GM21360 (cell line): ENCODE data around the gene RPL5.
"Not testable (repeated sequence)": the region's sequence is repeated elsewhere in the genome, so short reads cannot be mapped to it uniquely, and the experiment has no call there.

ENCODE experiments used
- ATAC-seq: cut with Tn5 transposase; IDR thresholded peaks from one replicate; pipeline ENCODE4 v1.9.1; 2021; ENCODE audit warnings: mild to moderate bottlenecking, moderate library complexity; ENCODE audit not compliant: unreplicated experiment

The RPL5 gene

GRCh38 chr1:92831762-92832536, at the start of gene RPL5:
Gene RPL5 (plus strand): TSS chr1:92832040. CDS start chr1:92832115, 75 bp downstream.
- peak; percentile 91 for ATAC-seq

- not testable (repeated sequence) for ATAC-seq
Observed at GRCh38 chr1:92783550-92783949, 48.3 kb upstream of the RPL5 start.

DNA sequence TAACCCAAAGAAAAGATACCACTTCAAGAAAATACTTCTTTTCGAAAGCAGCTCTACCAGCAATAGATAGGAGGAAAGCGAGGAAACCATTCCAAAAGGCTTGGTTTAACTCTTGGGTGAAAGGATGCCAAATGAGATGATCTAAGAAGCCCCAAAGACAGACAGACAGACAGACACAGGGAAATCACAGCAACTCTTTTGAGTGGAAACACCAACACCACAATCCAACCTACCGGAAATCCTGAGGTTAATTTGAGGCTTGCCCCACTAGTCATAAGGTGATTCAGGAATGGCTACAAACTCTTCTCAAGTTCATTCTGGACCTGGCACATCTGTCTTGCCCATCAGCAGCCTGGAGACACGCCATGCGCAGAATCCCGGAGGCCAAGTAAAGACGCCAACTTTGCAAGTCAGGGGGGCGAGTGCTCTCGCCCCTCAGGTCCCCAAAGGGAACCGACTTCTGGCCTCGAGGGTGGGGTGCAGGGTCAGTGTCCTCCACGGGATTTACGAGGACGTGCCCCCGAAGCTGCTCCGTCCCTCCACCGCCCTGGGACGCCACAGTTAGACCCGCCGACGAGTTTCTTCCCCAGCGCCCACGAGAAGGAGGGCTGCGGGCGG, 47.7 kb upstream of the RPL5 start:
- ATAC-seq: no peak

DNA sequence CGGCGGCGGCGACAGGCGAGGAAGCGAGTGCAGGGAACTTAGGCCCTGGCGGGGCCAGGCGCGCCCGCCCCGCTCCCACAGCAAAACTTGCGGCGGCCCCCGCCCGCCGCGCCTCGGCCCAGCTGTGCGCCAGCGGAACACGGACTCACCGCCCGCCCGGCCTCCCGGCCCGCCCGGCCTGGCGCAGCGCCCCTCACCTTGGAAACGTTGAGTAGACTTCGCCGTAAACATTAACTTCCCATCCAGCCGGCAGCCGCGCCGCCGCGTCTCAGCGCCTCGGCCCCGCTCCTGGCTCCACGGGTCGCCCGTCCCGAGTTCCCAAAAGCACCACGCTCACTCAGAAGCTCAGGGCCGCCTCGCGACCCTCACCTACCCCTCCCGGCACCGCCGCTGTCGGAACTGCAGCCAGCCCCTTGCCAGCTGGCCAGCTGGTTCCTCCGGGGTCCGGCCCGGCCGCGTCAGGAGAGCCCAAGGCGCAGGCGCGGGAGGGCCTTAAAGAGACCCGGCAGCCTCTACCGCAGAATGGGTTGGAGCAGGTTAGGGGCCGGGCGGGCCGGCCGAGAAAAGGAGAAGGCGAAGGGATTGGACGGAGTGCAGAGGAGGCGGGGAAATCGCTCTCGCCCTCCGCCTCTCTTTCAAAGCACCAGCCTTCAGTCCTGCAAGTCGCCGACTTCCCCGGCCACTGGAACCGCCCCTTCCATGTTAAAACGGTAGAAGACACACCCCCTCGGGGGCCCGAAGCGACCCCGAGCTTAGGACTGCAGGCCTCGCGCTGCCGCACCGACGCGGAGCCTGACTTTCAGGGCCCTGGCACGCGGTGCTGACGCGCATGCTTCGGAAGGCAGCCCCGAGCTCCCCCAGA, 47.0 kb upstream of the RPL5 start, which contains the start of gene EVI5:
Gene EVI5, minus strand, starts transcription at position 470 of the 862 bp plus-strand sequence. CDS start 48,562 bp downstream, outside the sequence.
- peak; percentile 95 for ATAC-seq

- no peak for ATAC-seq
Observed at GRCh38 chr1:92786111-92786901, 45.5 kb upstream of the RPL5 start.

GRCh38 chr1:92790081-92790480, 41.8 kb upstream of the RPL5 start:
- no peak for ATAC-seq

GRCh38 chr1:92790867-92791266, 41.0 kb upstream of the RPL5 start:
- no peak for ATAC-seq

GRCh38 chr1:92791487-92792066, 40.3 kb upstream of the RPL5 start:
- no peak for ATAC-seq

DNA sequence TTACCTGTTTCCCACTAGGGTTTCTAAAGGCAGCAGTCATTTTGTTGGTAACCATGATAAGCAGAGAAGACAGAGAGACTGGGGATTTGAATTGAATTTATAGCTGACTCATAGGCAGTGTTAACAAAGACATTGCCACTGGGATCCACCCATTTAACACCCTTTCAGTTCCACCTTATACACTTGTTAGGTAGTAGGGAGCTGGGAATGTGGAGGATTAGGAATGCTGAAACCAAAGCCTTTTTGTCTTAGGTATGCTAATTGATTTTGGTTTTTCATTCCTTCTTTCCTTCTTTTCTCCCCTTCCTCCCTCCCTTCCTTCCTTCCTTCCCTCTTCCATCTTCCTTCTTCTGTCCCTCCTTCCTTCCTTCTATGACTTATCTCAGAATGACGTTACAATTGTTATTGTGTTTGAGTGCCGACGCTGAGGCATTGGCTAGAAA, 39.5 kb upstream of the RPL5 start:
- no peak for ATAC-seq

DNA sequence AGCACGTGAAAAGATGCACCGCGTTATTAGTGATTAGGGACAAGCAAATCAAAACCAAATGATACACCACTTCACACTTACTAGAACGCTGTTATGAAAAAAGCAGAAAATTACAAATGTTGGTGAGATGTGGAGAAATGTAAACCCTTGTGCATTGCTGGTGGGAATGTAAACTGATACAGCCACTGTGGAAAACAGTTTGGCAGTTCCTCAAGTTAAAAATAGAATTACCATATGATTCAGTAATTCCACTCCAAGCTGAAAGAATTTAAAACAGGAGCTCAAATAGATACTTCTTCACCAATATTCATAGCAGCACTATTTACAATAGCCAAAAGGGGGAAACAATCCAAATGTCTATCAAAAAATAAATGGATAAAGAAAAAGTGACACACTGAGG, 36.7 kb upstream of the RPL5 start:
- no peak for ATAC-seq

DNA sequence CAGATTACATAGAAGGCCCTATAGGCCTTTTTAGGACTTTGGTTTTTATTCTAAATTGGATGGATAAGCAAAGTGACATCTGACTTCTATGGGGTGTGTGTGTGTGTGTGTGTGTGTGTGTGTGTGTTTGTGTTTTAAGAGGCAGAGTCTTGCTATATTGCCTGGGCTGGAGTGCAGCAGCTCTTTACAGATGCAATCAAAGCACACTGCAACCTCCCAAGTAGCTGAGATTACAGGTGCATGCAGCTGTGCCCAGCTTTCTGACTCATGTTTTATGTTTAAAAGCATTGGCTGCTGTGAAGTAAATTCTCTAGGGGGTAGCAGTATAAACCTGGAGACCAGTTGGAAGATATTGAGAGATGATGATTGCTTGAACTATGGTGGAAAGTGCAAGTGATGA, 34.5 kb upstream of the RPL5 start:
- ATAC-seq: no peak

GRCh38 chr1:92797961-92798360, 33.9 kb upstream of the RPL5 start:
- no peak for ATAC-seq

GRCh38 chr1:92803140-92803887, 28.5 kb upstream of the RPL5 start:
- ATAC-seq: no peak

DNA sequence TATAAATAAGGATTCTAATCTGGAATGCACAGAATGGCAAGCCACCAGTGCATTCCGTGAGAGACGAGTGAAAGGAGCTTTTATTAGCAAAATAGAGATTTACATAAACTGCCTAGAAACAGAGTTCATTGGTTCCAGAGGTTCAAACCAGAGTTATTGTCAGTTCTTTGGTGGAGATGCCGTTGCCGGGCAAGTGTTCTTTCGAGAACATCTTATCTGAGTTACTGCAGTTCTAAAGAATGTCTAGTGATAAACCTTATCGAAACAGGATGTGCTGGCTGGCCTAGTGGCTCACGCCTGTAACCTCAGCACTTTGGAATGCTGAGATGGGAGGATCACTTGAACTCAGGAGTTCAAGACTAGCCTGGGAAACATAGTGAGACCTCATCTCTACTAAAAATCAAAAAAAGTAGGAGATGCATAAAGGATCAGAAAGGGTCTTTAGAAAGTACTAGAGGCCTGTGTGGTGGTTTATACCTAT, 27.1 kb upstream of the RPL5 start:
- peak; percentile 52 for ATAC-seq

- ATAC-seq: no peak
Observed at GRCh38 chr1:92805216-92805615, 26.6 kb upstream of the RPL5 start.

- ATAC-seq: no peak
Observed at GRCh38 chr1:92808381-92808780, 23.5 kb upstream of the RPL5 start.

DNA sequence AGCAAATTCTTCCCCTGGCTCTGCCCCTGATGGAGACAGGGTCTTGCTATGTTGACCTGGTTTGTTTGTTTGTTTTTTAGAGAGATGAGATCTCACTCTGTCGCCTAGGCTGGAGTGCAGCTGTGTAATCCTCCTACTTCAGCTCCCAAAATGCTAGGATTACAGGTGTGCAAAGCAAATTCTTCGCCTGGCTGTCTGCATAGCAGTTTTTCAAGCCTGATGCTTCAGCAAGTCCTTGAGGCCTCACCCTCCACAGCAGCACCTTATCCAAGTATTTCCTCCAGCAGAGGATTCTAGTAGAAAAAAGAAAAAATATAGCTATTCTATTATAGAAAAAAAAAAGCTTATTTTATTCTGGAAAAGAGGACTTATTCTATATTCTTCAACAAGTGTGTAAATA, 15.1 kb upstream of the RPL5 start:
- no peak for ATAC-seq

- ATAC-seq: no peak
Observed at GRCh38 chr1:92817137-92817697, 14.6 kb upstream of the RPL5 start.
